GM19193 (cell line): ENCODE data around the gene CFAP58.

ENCODE experiments used
- POLR2A ChIP-seq: IDR thresholded peaks from 4 replicates; pipeline ENCODE4 v1.6.1; 2011; ENCODE audit not compliant: insufficient read depth, insufficient read length; ENCODE audit errors: extremely low read depth

CFAP58 gene

GRCh38 chr10:104317726-104318299 is 35.8 kb upstream of the CFAP58 start:
- no peak for TF ChIP-seq POLR2A

DNA sequence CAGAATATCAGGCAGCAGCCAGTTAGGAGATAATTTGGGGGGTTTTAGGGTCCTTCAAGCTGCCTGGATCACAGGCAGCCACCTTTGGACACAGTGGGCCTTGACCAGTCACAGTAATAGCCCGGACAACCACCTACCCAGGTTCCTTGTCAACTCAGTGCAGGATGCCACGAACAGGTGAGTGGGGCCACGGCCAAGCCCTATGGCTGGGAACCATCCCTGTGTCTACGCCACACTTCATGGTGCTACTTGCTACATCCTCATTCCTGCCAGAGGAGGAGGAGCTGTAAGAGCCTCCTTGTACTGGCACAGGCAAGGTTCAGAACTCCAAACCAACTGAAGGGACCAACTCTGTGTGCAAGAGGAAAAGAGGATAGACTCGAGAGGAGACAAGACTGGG is 35.3 kb upstream of the CFAP58 start:
- TF ChIP-seq POLR2A: no peak

- no peak for TF ChIP-seq POLR2A
Measured at GRCh38 chr10:104318810-104319741, 34.6 kb upstream of the CFAP58 start.

- no peak for TF ChIP-seq POLR2A
Measured at GRCh38 chr10:104321226-104321625, 32.4 kb upstream of the CFAP58 start.

DNA sequence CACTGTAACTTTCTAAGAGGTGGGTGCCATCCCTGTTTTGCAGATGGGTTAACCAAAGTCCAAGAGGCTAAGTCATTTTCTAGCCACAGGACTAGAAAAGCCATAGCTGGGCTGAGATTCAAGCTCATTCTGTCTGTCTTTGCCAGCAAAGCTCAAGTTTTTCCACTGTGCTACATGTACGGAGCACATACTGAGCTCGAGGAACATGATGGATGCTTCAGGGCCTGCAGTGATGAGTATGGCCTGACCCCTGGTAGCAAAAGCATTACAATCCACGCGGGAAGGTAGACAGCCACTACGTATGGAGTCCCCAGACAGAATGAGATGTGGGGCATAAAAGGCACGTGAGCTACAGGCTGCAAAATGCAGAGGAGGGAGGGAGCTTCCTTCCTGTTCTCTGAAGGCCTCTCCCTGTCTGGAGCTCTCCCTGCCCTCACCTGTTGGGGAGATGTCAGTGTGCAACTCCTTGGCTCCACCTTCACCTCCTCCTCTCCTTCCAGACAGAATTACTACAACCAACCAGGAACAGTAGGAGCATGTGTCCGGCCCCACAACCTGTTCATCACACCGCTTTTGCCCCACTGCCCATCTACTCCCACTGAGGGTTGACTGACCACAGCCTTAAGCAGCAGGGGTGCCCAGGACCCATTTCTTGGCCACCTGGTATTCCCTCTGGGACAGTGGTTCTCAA is 31.8 kb upstream of the CFAP58 start:
- no peak for TF ChIP-seq POLR2A

DNA sequence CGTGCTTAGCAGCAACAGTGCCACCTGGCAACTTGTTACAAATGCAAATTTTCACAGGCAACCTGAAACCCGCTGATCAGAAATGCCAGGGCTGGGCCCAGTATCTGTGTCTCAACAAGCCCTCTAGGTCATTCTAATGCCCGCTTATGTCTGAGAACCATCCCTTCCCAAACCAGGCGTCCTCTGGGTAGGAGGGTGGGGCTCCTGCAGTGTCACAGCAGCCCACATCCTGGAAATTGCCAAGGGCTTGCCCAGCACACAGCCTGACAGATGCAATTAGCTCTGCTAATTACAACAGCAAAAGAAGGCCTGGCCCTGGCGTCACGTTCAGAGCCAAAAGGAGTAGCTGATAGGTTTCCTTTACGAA is 31.2 kb upstream of the CFAP58 start:
- no peak for TF ChIP-seq POLR2A

DNA sequence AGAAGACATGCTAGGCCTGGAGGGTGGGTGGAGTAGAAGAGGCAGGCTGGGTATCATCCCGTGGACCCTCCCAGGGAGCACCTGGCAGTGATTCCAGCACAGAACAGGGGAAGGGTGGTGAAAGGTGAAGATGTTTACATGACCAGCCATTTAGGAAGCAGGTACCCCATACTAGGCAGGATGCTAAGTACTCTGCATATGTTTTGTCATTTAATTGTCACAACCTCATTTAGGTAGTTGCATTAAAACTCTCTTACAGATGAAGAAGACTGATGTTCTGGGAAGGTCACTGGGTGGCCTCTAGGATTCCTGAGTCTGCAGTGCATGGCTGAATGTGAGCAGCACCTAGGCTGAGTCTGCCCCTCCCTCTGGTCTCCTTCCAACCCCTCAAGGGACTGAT is 30.5 kb upstream of the CFAP58 start:
- no peak for TF ChIP-seq POLR2A

GRCh38 chr10:104323760-104324201 is 29.9 kb upstream of the CFAP58 start:
- no peak for TF ChIP-seq POLR2A

GRCh38 chr10:104324221-104324686 is 29.4 kb upstream of the CFAP58 start:
- no peak for TF ChIP-seq POLR2A

- no peak for TF ChIP-seq POLR2A
Measured at GRCh38 chr10:104324931-104325330, 28.7 kb upstream of the CFAP58 start.

DNA sequence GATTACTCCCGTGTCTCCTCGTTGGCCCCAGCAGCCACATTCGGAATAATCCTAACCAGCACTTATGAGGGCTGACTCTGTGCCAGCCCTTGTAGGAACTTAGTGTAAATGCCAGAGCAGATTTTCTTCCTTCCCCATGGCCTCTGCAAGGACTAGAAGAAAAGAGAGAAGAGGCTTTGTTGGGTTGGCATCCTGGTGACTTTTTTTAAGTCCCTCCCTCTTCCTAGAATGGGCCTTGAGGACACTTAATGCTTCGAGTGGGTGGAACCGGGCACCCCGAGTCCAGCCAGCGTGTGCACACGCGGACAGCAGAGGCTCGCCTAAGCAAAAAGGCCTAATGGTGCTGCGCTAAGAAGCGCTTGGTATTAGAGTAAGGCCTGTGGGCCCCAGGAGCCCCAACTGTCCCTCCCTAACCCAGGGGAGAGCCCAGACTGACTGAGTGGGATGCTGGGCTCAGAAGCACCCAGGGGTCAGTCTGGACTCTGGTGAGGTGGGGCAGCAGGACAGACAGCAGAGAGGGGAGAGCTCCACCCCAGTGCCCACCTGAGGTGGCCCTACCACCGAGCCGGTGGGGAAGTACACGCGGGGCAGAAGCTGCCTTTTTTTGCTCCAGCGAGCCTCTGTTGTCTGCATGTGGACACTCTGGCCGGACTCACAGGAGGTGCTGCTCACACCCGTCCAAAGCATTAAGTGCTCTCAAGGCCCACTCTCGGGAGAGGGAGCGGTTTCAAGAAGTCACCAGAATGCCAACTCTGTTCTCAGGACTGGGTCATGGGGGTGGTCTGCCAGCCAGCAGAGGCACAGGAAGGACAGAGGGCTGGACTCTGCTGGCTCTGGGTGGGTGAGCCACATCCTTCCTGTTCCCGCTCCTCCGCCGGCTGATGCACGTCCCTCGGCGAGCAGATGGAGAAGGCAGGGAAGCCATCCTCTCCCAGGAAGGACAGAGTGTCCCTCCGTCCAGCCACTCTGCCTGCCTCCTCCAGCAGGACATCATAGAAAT is 27.9 kb upstream of the CFAP58 start:
- TF ChIP-seq POLR2A: no peak

DNA sequence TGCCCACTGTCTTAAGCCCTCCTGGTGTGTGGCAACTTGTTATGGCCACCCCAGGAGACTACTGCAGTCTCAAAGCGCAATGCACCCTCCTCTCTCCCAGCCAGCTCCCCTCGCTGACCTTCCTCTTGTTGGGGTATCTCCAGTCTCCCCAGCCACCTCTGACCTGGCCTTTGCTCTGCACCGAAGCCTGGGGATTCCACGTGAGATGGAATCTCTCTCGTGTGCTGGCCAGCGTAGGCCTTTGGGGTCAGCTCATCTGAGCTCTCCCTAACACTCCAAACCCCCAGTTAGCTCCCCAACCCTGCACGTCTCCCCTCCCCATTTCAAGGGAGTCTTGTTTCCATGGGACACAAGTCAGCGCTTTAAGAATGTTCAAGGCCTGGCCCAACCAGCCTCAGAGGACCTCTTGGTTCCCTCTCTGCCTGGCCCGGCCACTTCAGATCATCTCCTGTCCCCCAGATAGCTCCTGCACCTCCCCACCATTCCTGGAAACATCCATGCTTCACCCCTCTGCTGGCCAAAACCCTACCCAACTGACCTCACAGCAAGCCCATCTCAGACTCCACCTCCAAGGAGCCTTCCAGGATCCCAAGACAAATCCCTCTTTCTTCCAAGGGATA is 26.5 kb upstream of the CFAP58 start:
- TF ChIP-seq POLR2A: no peak

DNA sequence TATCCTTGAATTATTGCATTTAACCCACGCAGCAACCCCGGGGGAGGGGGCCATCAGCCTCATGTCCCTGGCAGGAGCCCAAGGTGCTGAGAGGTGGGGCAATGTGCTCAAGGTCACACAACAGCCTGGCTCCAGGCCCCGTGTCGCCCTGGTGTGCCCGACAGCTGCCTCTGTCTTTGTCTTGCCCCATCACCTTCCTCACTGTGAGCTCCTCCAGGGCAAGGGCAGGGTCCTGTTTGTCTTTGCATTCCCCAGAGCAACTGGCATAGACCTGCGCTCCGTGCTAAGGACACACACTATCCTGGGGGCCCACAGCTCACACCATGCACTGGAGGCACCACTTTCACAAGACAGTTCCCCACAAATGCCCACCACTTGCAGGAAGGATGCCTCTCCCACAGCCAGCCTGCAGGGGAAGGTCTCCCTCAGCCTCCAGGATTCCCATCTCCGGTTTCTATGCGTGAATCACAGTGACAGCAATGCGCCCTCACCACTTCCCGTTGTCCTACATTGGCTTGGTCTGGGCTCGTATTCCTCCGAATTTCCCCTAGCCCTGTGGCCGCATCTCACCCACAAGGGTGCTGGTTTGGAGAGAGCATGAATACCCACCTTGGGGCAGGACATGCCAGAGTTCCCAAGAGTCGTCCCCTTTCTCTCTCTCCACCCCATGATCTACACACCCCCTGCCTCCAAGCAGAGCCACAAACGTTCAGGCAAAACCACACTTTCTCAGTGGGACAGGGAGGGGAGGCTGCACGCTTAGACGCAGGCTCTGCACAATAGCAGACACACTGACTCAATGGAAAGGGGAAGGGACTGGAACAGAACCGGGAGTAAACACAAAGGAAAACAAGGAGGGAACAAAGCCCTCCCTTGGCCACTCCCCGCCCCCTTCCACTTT is 25.6 kb upstream of the CFAP58 start:
- TF ChIP-seq POLR2A: no peak
